Measurements from ENCODE around the gene DNAH12. TPM values are rescaled to one million over a fixed set of nuclear protein-coding genes. Genes with fewer than 3 reads are reported as not detected.

The DNAH12 gene
- total RNA-seq, 6 experiments from 2014 or later: under 0.01 to 0.29 (median 0.18) TPM; not detected in 1

DNA sequence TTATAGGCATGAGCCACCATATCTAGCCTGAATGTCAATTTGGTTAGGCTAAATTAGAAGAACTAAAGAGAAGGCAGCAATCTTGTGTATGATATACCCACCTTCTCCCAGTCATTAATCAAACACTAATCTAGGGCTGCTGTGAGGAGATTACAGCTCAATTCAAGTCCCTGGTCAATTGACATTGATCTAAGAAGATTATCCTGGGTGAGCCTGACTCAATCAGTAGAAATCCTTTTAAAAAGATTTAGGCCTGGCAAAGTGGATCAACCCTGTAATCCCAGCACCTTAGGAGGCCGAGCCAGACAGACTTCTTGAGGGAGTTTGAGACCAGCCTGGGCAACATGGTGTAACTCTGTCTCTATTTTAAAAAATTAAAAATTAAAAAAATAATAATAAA is 2.5 kb upstream of the DNAH12 start:
- Histone ChIP-seq H3K4me3 (no peak overlapping the region), H3K4me1 (peaks cover 0 to 9% (median 0%) of the 10 kb centered on the region in 4 donors), H3K27ac (no peak overlapping the region), H3K9me3 (no peaks in the 10 kb centered on the region), H3K36me3 (no peaks in the 10 kb centered on the region), H3K27me3 (no peaks in the 10 kb centered on the region)
- intact Hi-C loops (cut with DNase I): no loop called here
- WGBS (ENCODE audit: insufficient coverage, low coverage, low lambda C conversion rate, missing lambda C conversion rate): 100% methylated on average over 1 of the region's 1 CpG
- TF ChIP-seq, protein P1, sequence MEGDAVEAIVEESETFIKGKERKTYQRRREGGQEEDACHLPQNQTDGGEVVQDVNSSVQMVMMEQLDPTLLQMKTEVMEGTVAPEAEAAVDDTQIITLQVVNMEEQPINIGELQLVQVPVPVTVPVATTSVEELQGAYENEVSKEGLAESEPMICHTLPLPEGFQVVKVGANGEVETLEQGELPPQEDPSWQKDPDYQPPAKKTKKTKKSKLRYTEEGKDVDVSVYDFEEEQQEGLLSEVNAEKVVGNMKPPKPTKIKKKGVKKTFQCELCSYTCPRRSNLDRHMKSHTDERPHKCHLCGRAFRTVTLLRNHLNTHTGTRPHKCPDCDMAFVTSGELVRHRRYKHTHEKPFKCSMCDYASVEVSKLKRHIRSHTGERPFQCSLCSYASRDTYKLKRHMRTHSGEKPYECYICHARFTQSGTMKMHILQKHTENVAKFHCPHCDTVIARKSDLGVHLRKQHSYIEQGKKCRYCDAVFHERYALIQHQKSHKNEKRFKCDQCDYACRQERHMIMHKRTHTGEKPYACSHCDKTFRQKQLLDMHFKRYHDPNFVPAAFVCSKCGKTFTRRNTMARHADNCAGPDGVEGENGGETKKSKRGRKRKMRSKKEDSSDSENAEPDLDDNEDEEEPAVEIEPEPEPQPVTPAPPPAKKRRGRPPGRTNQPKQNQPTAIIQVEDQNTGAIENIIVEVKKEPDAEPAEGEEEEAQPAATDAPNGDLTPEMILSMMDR (IDR thresholded peaks at IDR 0.05): no peak
- no peak for TF ChIP-seq POLR2A (IDR thresholded peaks at IDR 0.05)
- no peak for DNase-seq
- no peak for ATAC-seq

DNA sequence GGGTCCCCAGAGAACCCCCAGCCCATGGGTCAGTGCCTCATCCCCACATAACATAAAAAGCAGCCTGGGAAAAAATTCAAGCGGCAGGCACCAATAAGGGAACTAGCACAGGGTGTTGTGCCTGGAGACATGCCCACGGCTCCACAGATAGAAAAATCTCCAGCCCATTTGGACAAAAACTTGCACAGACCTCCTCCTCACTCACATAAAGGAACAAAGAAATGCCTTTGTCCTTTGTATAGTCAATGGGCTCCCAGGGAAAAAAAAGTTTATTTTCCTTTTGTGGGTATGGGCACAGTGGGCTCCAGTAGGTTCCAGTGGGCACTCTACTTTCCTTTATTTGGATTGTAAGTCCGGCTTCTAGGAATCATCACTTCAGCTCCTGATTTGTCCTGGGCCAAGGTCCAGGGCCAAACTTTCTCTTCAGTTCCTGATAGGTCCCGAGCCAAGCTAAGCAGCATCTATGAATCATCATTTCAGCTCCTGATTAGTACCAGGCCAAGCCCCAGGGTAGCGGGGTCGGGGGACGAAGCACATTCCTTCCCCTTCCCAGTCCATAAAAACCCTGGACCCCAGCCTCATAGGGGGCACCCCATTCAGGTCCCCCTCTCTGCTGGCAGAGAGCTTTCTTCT is 1.6 kb upstream of the DNAH12 start:
- DNase-seq (peak in 1 of 3 donors; percentile 33), ATAC-seq (peak in 3 of 4 donors; percentile 33 to 94 (median 49))
- Histone ChIP-seq H3K36me3 (no peaks in the 10 kb centered on the region), H3K4me3 (no peak overlapping the region), H3K9me3 (no peaks in the 10 kb centered on the region), H3K4me1 (peaks cover 0 to 9% (median 0%) of the 10 kb centered on the region in 4 donors), H3K27me3 (no peaks in the 10 kb centered on the region), H3K27ac (no peak overlapping the region)
- 77% methylated on average over 5 of the region's 7 CpGs for WGBS (ENCODE audit: insufficient coverage, low coverage, low lambda C conversion rate, missing lambda C conversion rate)
- intact Hi-C loops (cut with DNase I): no loop called here
- no peak for TF ChIP-seq POLR2A (IDR thresholded peaks at IDR 0.05)
- TF ChIP-seq, protein P1 (IDR thresholded peaks at IDR 0.05): no peak

DNA sequence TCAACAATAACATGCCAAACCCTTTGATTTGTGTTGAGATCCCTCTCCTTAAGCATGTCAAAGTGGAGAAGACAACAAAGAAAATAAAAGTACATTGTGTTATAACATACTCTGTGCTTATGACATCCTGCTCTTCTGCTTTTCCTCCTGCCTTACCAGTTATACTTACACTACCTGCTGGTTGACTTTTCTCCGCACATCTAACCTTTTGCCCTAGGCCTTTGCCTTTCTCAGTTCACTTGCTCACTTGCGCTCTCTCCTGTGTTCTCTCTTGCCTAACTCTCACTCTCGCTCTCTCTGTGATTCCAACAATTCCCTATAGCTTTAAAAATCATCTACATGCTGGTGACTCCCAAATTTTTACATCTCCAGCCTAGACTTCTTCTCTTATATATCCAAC is 5.7 kb downstream of the DNAH12 start:
- WGBS (ENCODE audit: insufficient coverage, low coverage, low lambda C conversion rate, missing lambda C conversion rate): 76% methylated on average over 3 of the region's 3 CpGs

DNA sequence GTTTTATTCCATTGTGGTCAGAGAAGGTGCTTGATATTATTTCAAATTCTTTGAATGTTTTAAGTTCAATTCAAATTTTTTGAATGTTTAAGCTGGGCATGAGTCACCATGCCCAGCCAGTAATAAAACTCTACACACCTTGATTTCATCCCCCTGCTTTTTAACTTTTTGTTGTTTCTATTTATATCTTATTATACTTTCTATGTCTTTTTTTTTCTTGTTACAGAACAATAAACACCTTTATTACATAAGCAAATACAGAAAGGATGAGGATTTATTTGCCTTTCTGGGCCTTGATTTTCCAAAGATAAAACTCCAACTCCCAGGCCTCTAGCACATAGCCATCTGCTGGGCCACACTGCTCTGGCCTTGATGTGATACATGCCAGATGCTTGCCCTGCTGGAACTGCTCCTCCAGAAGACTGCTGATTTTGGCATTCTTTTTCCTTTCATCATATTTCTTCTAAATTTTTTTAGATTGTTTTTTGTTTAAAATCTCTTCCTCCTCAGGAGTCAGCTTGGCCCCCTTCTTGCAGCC is 14.0 kb downstream of the DNAH12 start:
- Histone ChIP-seq H3K27me3 (no peaks in the 10 kb centered on the region), H3K27ac (no peak overlapping the region), H3K4me3 (no peak overlapping the region), H3K9me3 (no peaks in the 10 kb centered on the region), H3K36me3 (no peaks in the 10 kb centered on the region), H3K4me1 (no peaks in the 10 kb centered on the region)
- intact Hi-C loops (cut with DNase I): no loop called here
- no peak for ATAC-seq
- DNase-seq: no peak
- TF ChIP-seq, protein P1 (IDR thresholded peaks at IDR 0.05): no peak
- no peak for TF ChIP-seq POLR2A (IDR thresholded peaks at IDR 0.05)

More for the DNA sequence above, 5.7 kb downstream of the DNAH12 start:
- no peaks in the 10 kb centered on the region for H3K36me3 ChIP-seq
- H3K4me3 ChIP-seq: no peak overlapping the region
- H3K27me3 ChIP-seq: no peaks in the 10 kb centered on the region
- intact Hi-C loops (cut with DNase I): no loop called here
- no peaks in the 10 kb centered on the region for H3K4me1 ChIP-seq
- no peaks in the 10 kb centered on the region for H3K9me3 ChIP-seq
- no peak for TF ChIP-seq POLR2A (IDR thresholded peaks at IDR 0.05)
- TF ChIP-seq, protein P1 (IDR thresholded peaks at IDR 0.05): no peak
- DNase-seq: no peak
- H3K27ac ChIP-seq: no peak overlapping the region
- ATAC-seq: no peak

Measured in right lobe of liver (tissue), 6 donors.